ENCODE results near the gene ISM1. TPM values are rescaled to one million over a fixed set of nuclear protein-coding genes. Genes with fewer than 3 reads are reported as not detected.
A peak's percentile ranks its signal among the peaks of the same experiment; 100 is the strongest.

ISM1 gene
- polyA plus RNA-seq (2011; rRNA removed) (0.12 and 0.25 TPM in 2 replicates), polyA minus RNA-seq (2011; rRNA and poly(A)+ RNA removed) (0.24 and 0.36 TPM in 2 replicates)

DNA sequence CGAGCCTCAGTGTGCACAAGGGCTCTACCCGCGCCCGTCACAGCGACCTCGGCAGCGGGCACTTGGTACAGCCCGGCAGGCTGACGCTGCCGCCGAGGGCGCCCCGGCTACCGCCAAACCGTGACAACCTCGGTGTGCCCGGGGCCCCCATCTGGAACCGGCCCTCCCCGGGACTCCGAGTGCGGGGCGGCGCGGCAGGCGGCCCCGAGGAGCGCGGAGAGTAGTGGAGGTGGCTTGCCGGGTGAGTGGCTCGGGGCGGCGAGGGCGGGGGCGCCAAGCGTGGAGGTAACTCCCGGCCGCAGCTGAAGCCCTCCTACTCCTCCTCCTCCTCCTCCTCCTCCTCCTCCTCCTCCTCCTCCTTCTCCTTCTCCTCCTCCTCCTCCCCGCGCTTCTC, at the start of gene ISM1:
Gene ISM1 (plus strand): TSS at position 371 of the 394 bp plus-strand sequence. CDS start 503 bp downstream, outside the sequence.
- Histone ChIP-seq H3K36me3 (ENCODE audit: control insufficient read depth, insufficient read depth, low read length) (no peaks in the 10 kb centered on the region), H3K4me3 (ENCODE audit: low read depth, low read length) (peak within 1 kb of the TSS; percentile 36), H3K27me3 (ENCODE audit: control insufficient read depth, insufficient read depth, low read length) (peaks cover 34% of the 10 kb centered on the region)
- DNase-seq (ENCODE audit: low read depth): no peak
- TF ChIP-seq CTCF (IDR thresholded peaks at IDR 0.05; ENCODE audit: insufficient read depth, low read depth, low read length): 0 out of 2 replicates have a peak, but pooled peaks have one; percentile 3
- ChIA-PET POLR2A (no interaction called here), CTCF (interaction anchor here (0.6 to 1.3 kb wide), 3 partner anchors 18 to 82 kb away, joined by 3 to 5 read pairs (median 3); no protein-coding TSS in a partner anchor)

DNA sequence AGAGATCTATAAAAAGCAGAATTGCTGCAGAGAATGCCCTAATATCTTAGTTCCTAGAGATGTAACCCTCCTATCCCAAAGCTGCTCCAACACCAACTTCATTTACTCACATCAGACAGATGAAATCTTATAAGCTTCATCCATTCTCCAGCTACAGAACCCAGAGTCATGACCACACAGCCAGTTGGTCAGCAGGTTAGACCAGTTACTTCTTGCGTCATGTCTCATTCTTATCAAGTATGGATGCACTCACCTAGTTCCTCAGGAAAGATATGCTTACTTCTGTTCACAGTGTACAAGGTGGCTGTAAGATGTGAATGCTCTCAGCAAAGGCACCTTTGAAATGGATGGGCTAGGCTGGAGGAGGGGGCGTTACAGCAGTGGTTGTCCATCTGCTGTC, 47.9 kb upstream of the ISM1 start:
- CTCF ChIA-PET: no interaction called here
- no peak for TF ChIP-seq CTCF (IDR thresholded peaks at IDR 0.05; ENCODE audit: insufficient read depth, low read depth, low read length)
- POLR2A ChIA-PET: no interaction called here
- no peak overlapping the region for H3K4me3 ChIP-seq (ENCODE audit: low read depth, low read length)
- H3K27me3 ChIP-seq (ENCODE audit: control insufficient read depth, insufficient read depth, low read length): no peaks in the 10 kb centered on the region
- DNase-seq (ENCODE audit: low read depth): no peak
- no peaks in the 10 kb centered on the region for H3K36me3 ChIP-seq (ENCODE audit: control insufficient read depth, insufficient read depth, low read length)

- Histone ChIP-seq H3K27me3 (ENCODE audit: control insufficient read depth, insufficient read depth, low read length) (no peaks in the 10 kb centered on the region), H3K36me3 (ENCODE audit: control insufficient read depth, insufficient read depth, low read length) (no peaks in the 10 kb centered on the region), H3K4me3 (ENCODE audit: low read depth, low read length) (no peak overlapping the region)
- DNase-seq (ENCODE audit: low read depth): no peak
- ChIA-PET POLR2A (no interaction called here), CTCF (no interaction called here)
- TF ChIP-seq CTCF (IDR thresholded peaks at IDR 0.05; ENCODE audit: insufficient read depth, low read depth, low read length): no peak
These were observed 46.7 kb upstream of the ISM1 start for GRCh38 chr20:13174402-13174801.

- TF ChIP-seq CTCF (IDR thresholded peaks at IDR 0.05; ENCODE audit: insufficient read depth, low read depth, low read length): no peak
- DNase-seq (ENCODE audit: low read depth): no peak
- ChIA-PET CTCF (interaction anchor here (0.5 kb wide), 1 partner anchor 365 kb away, joined by 6 read pairs; no protein-coding TSS in a partner anchor), POLR2A (no interaction called here)
- Histone ChIP-seq H3K4me3 (ENCODE audit: low read depth, low read length) (no peak overlapping the region), H3K36me3 (ENCODE audit: control insufficient read depth, insufficient read depth, low read length) (no peaks in the 10 kb centered on the region), H3K27me3 (ENCODE audit: control insufficient read depth, insufficient read depth, low read length) (no peaks in the 10 kb centered on the region)
These were observed 39.8 kb upstream of the ISM1 start for GRCh38 chr20:13180986-13181889.

- TF ChIP-seq CTCF (IDR thresholded peaks at IDR 0.05; ENCODE audit: insufficient read depth, low read depth, low read length): no peak
- ChIA-PET CTCF (no interaction called here), POLR2A (no interaction called here)
- no peak overlapping the region for H3K4me3 ChIP-seq (ENCODE audit: low read depth, low read length)
- H3K27me3 ChIP-seq (ENCODE audit: control insufficient read depth, insufficient read depth, low read length): no peaks in the 10 kb centered on the region
- DNase-seq (ENCODE audit: low read depth): no peak
- H3K36me3 ChIP-seq (ENCODE audit: control insufficient read depth, insufficient read depth, low read length): no peaks in the 10 kb centered on the region
These were observed 38.1 kb upstream of the ISM1 start for GRCh38 chr20:13183005-13183404.
